HepG2 (cell line): Measurements from ENCODE around the gene RGS13. TPM values are rescaled to one million over a fixed set of nuclear protein-coding genes. Genes with fewer than 3 reads are reported as not detected.

Experiments used
- ATAC-seq: fragments of 200-7000 bp; cut with Tn5 transposase; 3 replicates; pipeline ENCODE4 v1.9.1; 2020; ENCODE audit warnings: mild to moderate bottlenecking, moderate library complexity
- BruUV-seq: library from RNA; stranded (reverse); fragments of 400-500 nt; replicated peaks from 2 replicates; lab custom pipeline; 2021; lab: Mats Ljungman, UMichigan
- CTCF ChIA-PET: fragments of 300-600 bp; formaldehyde crosslinking; extraction: SDS; loops from one replicate; lab custom pipeline; 2021; ENCODE audit warnings: low total read pairs, inconsistent platforms, low intra/inter-chr PET ratio; lab: Yijun Ruan, JAX
- POLR2A ChIA-PET: fragments of 350-600 bp; sonication (Branson Sonifier 250); formaldehyde crosslinking; loops from one replicate; lab custom pipeline; 2020; ENCODE audit warnings: antibody characterized with exemption, inconsistent platforms; lab: Yijun Ruan, JAX
- DNase-seq: peaks from one replicate; pipeline ENCODE4 v3.0.0-alpha.2; 2015; ENCODE audit warnings: low spot score
- FAIRE-seq: peaks from 3 replicates; lab custom pipeline; 2011; peaks lifted over from hg19 to GRCh38; lab: Jason Lieb, UNC
- H2AFZ ChIP-seq: one replicate; pipeline ENCODE4 v1.6.1; 2011; ENCODE audit warnings: low read length, inconsistent platforms
- H3K27ac ChIP-seq: fragments of 300-600 bp; 3 replicates; pipeline ENCODE4 v1.8.0; 2011; ENCODE audit warnings: mixed run types, mild to moderate bottlenecking, mixed read lengths, low read length, inconsistent platforms; ENCODE audit not compliant: insufficient read depth; ENCODE audit errors: extremely low read length
- H3K27me3 ChIP-seq, 2 experiments: fragments of 200-600 bp in 1 of 2; 2 replicates in 1 of 2; 3 replicates in 1 of 2; pipeline versions ENCODE4 v1.6.0 to v1.8.0; 2011; ENCODE audit warnings: low read length in 2 of 2, mild to moderate bottlenecking in 2 of 2, moderate library complexity in 2 of 2, inconsistent platforms in 1 of 2; ENCODE audit not compliant: insufficient read depth in 2 of 2, control insufficient read depth in 1 of 2
- H3K36me3 ChIP-seq, 2 experiments: fragments of 200-600 bp in 1 of 2; replicated peaks in 1 of 2; 2 replicates in 1 of 2; 3 replicates in 1 of 2; pipeline versions ENCODE4 v1.5.1 to v1.8.0; 2011; ENCODE audit warnings: low read length in 2 of 2, inconsistent platforms in 1 of 2; ENCODE audit not compliant: insufficient read depth in 2 of 2, control insufficient read depth in 1 of 2
- H3K4me1 ChIP-seq: 2 replicates; pipeline ENCODE4 v1.5.1; 2012; ENCODE audit warnings: low read length, inconsistent platforms; ENCODE audit not compliant: insufficient read depth
- H3K4me2 ChIP-seq: 2 replicates; pipeline ENCODE4 v1.6.0; 2011; ENCODE audit warnings: low read depth, low read length, inconsistent platforms
- H3K4me3 ChIP-seq, 3 experiments: fragments of 200-600 bp in 1 of 3; sonication (generic), shearing (Covaris generic) in 1 of 3; replicated peaks in 1 of 3; 2 replicates each; pipeline ENCODE4 v1.5.1; 2011 to 2016; ENCODE audit warnings: low read length in 3 of 3, inconsistent platforms in 2 of 3, low read depth in 2 of 3, mild to moderate bottlenecking in 2 of 3, control low read depth in 1 of 3, mixed read lengths in 1 of 3; ENCODE audit not compliant: insufficient read depth in 1 of 3
- H3K79me2 ChIP-seq: one replicate; pipeline ENCODE4 v1.6.1; 2011; ENCODE audit warnings: low read length, inconsistent platforms; ENCODE audit not compliant: insufficient read depth
- H3K9ac ChIP-seq: 2 replicates; pipeline ENCODE4 v1.6.0; 2011; ENCODE audit warnings: mild to moderate bottlenecking, low read depth, low read length, inconsistent platforms; ENCODE audit not compliant: insufficient read depth
- H3K9me3 ChIP-seq: 2 replicates; pipeline ENCODE4 v1.5.1; 2012; ENCODE audit warnings: mild to moderate bottlenecking, low read length
- H4K20me1 ChIP-seq: 2 replicates; pipeline ENCODE4 v1.6.0; 2011; ENCODE audit warnings: inconsistent platforms, mild to moderate bottlenecking, low read length, moderate library complexity; ENCODE audit not compliant: insufficient read depth
- ARNT ChIP-seq: fragments of 450-650 bp; IDR thresholded peaks from 2 replicates; pipeline ENCODE4 v1.6.1; 2017
- ERF ChIP-seq: IDR thresholded peaks from 2 replicates; pipeline ENCODE4 v1.6.1; 2018; ENCODE audit warnings: missing biosample characterization, missing genetic modification reagents
- EZH2 ChIP-seq: conservative IDR thresholded peaks from 2 replicates; pipeline ENCODE4 v1.6.1; 2012; ENCODE audit warnings: mild to moderate bottlenecking, low read depth, low read length, moderate library complexity
- FOSL2 ChIP-seq: sonication (generic); formaldehyde crosslinking; IDR thresholded peaks from 2 replicates; pipeline ENCODE4 v1.4.0; 2020; ENCODE audit warnings: missing genetic modification reagents
- JUN ChIP-seq: sonication (generic); formaldehyde crosslinking; IDR thresholded peaks from 2 replicates; pipeline ENCODE4 v1.4.0; 2020; ENCODE audit warnings: mild to moderate bottlenecking, missing genetic modification reagents
- KDM1A ChIP-seq: IDR thresholded peaks from 2 replicates; pipeline ENCODE4 v1.6.1; 2016; ENCODE audit warnings: missing compliant biosample characterization
- KLF16 ChIP-seq, 2 experiments: sonication (generic) in 1 of 2; formaldehyde crosslinking in 1 of 2; IDR thresholded peaks; 2 replicates each; pipeline versions ENCODE4 v1.6.1 to v1.8.0; 2016 to 2023; ENCODE audit warnings: missing genetic modification reagents in 2 of 2, missing compliant biosample characterization in 1 of 2
- NCOR1 ChIP-seq: fragments of 200-600 bp; sonication (generic); IDR thresholded peaks from 2 replicates; pipeline ENCODE4 v1.7.0; 2017; ENCODE audit warnings: antibody characterized with exemption, low read length, borderline replicate concordance
- NFE2L2 ChIP-seq: fragments of 150-350 bp; IDR thresholded peaks from 2 replicates; pipeline ENCODE4 v1.6.1; 2014; ENCODE audit warnings: low read length
- SIX4 ChIP-seq: sonication (generic); formaldehyde crosslinking; IDR thresholded peaks from 2 replicates; pipeline ENCODE4 v1.4.0; 2020; ENCODE audit warnings: missing genetic modification reagents
- TCF7 ChIP-seq: sonication (generic); IDR thresholded peaks from 2 replicates; pipeline ENCODE4 v1.6.1; 2016; ENCODE audit warnings: antibody characterized with exemption, low read depth
- ZMYM2 ChIP-seq: sonication (generic); formaldehyde crosslinking; IDR thresholded peaks from 2 replicates; pipeline ENCODE4 v1.8.0; 2022; ENCODE audit warnings: mild to moderate bottlenecking, missing genetic modification reagents
- ZNF253 ChIP-seq: sonication (generic); formaldehyde crosslinking; IDR thresholded peaks from 2 replicates; pipeline ENCODE4 v1.8.0; 2022; ENCODE audit warnings: mild to moderate bottlenecking, missing genetic modification reagents, borderline replicate concordance
- ZNF264 ChIP-seq: sonication (generic); formaldehyde crosslinking; IDR thresholded peaks from 2 replicates; pipeline ENCODE4 v1.4.0; 2020; ENCODE audit warnings: missing genetic modification reagents
- WGBS: methylation state at CpG from one replicate; pipeline ENCODE4 v1.1.6; 2017; ENCODE audit warnings: low lambda C conversion rate; 5-methylcytosine and 5-hydroxymethylcytosine counted together
- in situ Hi-C: cut with HindIII; loops from 2 replicates; pipeline ENCODE4 v1.10.0; 2017; ENCODE audit warnings: low pct_unique_long_range_greater_than_20kb; ENCODE audit not compliant: extremely low pct_ligation_motif_present
- intact Hi-C: fragments of 100-400 bp; cut with micrococcal nuclease; formaldehyde crosslinking; loops from one replicate; pipeline ENCODE4 v1.10.0; 2022; ENCODE audit not compliant: unreplicated experiment
- polyA plus RNA-seq, 8 experiments: library from polyadenylated mRNA; depleted of rRNA in 3 of 8; stranded (reverse) in 7 of 8; unstranded in 1 of 8; fragments of >200 nt; fragmentation: Illumina TruSeq in 4 of 8; extraction: Trizol in 4 of 8; gene quantifications; 2 replicates each; pipeline versions ENCODE4 v1.2.1 to v1.2.3, GENCODE V29; 2011 to 2016; ENCODE audit warnings: low read depth in 4 of 8, missing spikeins in 1 of 8, mixed read lengths in 1 of 8; ENCODE audit not compliant: insufficient read depth in 1 of 8
- total RNA-seq, 5 experiments: library from RNA; depleted of rRNA; stranded (reverse); fragments of >200 nt; fragmentation: Illumina TruSeq; extraction: Trizol; gene quantifications; 2 replicates each; pipeline ENCODE4 v1.2.3, GENCODE V29; 2016; ENCODE audit warnings: low read depth in 1 of 5
- TF ChIP-seq, protein P1 (sequence below), 2 experiments: fragments of 450-650 bp in 1 of 2; sonication (generic) in 1 of 2; formaldehyde crosslinking; IDR thresholded peaks; 2 replicates each; pipeline versions ENCODE4 v1.5.0 to v1.8.0; 2020 to 2022; ENCODE audit warnings: mild to moderate bottlenecking in 1 of 2, missing genetic modification reagents in 1 of 2
- TF ChIP-seq, protein P2 (sequence below): sonication (generic); formaldehyde crosslinking; conservative IDR thresholded peaks from 2 replicates; pipeline ENCODE4 v1.4.0; 2020; ENCODE audit warnings: missing genetic modification reagents
- TF ChIP-seq, protein P3 (sequence below): sonication (generic); formaldehyde crosslinking; IDR thresholded peaks from 2 replicates; pipeline ENCODE4 v1.9.0; 2022; ENCODE audit warnings: low read depth, missing genetic modification reagents
- TF ChIP-seq, protein P4 (sequence below): IDR thresholded peaks from 2 replicates; pipeline ENCODE4 v1.6.1; 2018; ENCODE audit warnings: missing genetic modification reagents

The RGS13 gene
- total and polyA plus RNA-seq, 2 of the 13 experiments (the other 11 are each of a cell fraction or from before 2014, with no cell fraction given): not detected

DNA sequence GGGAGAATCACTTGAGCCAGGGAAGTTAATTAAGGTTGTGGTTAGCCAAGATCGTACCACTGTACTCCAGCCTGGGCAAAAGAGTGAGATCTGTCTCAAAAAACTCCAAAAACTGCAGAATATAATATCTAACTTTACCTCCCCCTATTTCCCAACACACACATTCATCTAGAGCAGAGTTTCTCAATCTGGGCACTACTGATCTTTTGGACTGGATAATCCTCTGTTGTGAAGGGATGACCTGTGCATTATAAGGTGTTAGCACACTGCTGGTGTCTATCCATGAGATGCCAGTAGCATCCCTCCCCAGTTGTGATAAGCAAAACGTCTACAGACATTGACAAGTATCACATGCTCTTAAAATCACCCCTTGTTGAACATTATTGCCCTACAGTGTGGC, 61.8 kb downstream of the RGS13 start (continued):
- TF ChIP-seq, protein P1, sequence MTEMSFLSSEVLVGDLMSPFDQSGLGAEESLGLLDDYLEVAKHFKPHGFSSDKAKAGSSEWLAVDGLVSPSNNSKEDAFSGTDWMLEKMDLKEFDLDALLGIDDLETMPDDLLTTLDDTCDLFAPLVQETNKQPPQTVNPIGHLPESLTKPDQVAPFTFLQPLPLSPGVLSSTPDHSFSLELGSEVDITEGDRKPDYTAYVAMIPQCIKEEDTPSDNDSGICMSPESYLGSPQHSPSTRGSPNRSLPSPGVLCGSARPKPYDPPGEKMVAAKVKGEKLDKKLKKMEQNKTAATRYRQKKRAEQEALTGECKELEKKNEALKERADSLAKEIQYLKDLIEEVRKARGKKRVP (CRISPR knock-in tag; IDR thresholded peaks at IDR 0.05): 0 out of 4 replicates have a peak, but pooled peaks of 1 of the 2 experiments have one; percentile 18
- TF ChIP-seq FOSL2 (CRISPR knock-in tag) (peak; percentile 61), NCOR1 (peak; percentile 58; the same call in 1 of the 2 replicates), TCF7 (no peak), ARNT (no peak)
- TF ChIP-seq, protein P2, sequence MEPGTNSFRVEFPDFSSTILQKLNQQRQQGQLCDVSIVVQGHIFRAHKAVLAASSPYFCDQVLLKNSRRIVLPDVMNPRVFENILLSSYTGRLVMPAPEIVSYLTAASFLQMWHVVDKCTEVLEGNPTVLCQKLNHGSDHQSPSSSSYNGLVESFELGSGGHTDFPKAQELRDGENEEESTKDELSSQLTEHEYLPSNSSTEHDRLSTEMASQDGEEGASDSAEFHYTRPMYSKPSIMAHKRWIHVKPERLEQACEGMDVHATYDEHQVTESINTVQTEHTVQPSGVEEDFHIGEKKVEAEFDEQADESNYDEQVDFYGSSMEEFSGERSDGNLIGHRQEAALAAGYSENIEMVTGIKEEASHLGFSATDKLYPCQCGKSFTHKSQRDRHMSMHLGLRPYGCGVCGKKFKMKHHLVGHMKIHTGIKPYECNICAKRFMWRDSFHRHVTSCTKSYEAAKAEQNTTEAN (CRISPR knock-in tag): peak; percentile 55; the same call in 1 of the 2 replicates

DNA sequence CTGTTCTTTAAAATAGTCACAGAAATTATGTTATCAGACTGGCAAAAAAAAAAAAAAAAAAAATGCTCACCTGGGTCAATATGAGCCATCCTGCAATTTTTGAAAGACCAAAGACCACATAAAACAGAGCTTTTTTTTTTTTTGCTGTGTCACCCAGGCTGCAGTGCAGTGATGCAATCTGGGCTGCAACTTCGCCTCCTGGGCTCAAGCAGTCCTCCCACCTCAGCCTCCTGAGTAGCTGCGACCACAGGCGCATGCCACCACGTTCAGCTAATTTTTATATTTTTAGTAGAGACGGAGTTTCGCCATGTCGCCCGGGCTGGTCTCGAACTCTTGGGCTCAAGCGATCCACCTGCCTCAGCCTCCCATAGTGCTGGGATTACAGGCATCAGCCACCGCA, 62.8 kb downstream of the RGS13 start:
- in situ Hi-C loops: no loop called here
- no peak for FAIRE-seq
- POLR2A ChIA-PET: interaction anchor here (0.6 to 0.9 kb wide), 3 partner anchors 26 to 30 kb away, joined by 3 to 4 read pairs (median 3); no protein-coding TSS in a partner anchor
- TF ChIP-seq, protein P3, sequence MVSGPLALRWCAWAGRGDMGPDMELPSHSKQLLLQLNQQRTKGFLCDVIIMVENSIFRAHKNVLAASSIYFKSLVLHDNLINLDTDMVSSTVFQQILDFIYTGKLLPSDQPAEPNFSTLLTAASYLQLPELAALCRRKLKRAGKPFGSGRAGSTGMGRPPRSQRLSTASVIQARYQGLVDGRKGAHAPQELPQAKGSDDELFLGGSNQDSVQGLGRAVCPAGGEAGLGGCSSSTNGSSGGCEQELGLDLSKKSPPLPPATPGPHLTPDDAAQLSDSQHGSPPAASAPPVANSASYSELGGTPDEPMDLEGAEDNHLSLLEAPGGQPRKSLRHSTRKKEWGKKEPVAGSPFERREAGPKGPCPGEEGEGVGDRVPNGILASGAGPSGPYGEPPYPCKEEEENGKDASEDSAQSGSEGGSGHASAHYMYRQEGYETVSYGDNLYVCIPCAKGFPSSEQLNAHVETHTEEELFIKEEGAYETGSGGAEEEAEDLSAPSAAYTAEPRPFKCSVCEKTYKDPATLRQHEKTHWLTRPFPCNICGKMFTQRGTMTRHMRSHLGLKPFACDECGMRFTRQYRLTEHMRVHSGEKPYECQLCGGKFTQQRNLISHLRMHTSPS (CRISPR knock-in tag): no peak
- TF ChIP-seq EZH2: no peak
- TF ChIP-seq, protein P4, sequence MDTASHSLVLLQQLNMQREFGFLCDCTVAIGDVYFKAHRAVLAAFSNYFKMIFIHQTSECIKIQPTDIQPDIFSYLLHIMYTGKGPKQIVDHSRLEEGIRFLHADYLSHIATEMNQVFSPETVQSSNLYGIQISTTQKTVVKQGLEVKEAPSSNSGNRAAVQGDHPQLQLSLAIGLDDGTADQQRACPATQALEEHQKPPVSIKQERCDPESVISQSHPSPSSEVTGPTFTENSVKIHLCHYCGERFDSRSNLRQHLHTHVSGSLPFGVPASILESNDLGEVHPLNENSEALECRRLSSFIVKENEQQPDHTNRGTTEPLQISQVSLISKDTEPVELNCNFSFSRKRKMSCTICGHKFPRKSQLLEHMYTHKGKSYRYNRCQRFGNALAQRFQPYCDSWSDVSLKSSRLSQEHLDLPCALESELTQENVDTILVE (CRISPR knock-in tag): 0 out of 2 replicates have a peak, but pooled peaks have one; percentile 39
- TF ChIP-seq KLF16 (CRISPR knock-in tag; IDR thresholded peaks at IDR 0.05): peak in 1 of 2 experiments; percentile 22; a peak in 1 of 4 replicates
- no peak for TF ChIP-seq ZNF253 (CRISPR knock-in tag)
- no peak for TF ChIP-seq ERF (CRISPR knock-in tag)
- TF ChIP-seq NFE2L2: peak; percentile 97
- TF ChIP-seq JUN (CRISPR knock-in tag): no peak
- peak; percentile 95 for TF ChIP-seq ZMYM2 (CRISPR knock-in tag)
- TF ChIP-seq SIX4 (CRISPR knock-in tag): no peak
- TF ChIP-seq KDM1A (CRISPR knock-in tag): peak; percentile 92; the same call in 1 of the 2 replicates
- TF ChIP-seq ZNF264 (CRISPR knock-in tag): peak; percentile 48; the same call in 1 of the 2 replicates

More for the DNA sequence above, 62.8 kb downstream of the RGS13 start:
- WGBS: 93% methylated on average over 11 of the region's 11 CpGs
- BruUV-seq: no TSS peak
- peak; percentile 72 for DNase-seq
- peak; percentile 15; the same call in 1 of the 3 replicates for ATAC-seq
- Histone ChIP-seq H3K27me3 (no peaks in the 10 kb centered on the region), H3K4me1 (peaks cover 75% of the 10 kb centered on the region), H3K9me3 (no peaks in the 10 kb centered on the region), H3K9ac (peak overlapping the region; percentile 26), H2AFZ (no peak overlapping the region), H3K79me2 (no peaks in the 10 kb centered on the region), H3K36me3 (no peaks in the 10 kb centered on the region), H3K27ac (peak overlapping the region; percentile 98), H4K20me1 (no peaks in the 10 kb centered on the region), H3K4me2 (no peak overlapping the region; the same call in 1 of the 2 replicates), H3K4me3 (no peak overlapping the region)
- CTCF ChIA-PET: no interaction called here
- intact Hi-C loops: no loop called here
